MM.1S (cell line): ENCODE data around the gene UBE2L6.

ENCODE experiments used
- EZH2 ChIP-seq: fragments of 300-600 bp; sonication (generic); optimal IDR thresholded peaks from 2 replicates; pipeline ENCODE3; 2017; ENCODE audit warnings: low read depth, mild to moderate bottlenecking, antibody characterized with exemption, low read length, mixed read lengths
- EZH2phosphoT487 ChIP-seq: fragments of 300-600 bp; sonication (generic); IDR thresholded peaks from 2 replicates; pipeline ENCODE4 v1.6.1; 2018; ENCODE audit warnings: antibody characterized with exemption, low read length
- TF ChIP-seq, protein P1 (sequence below): fragments of 300-600 bp; sonication (generic); IDR thresholded peaks from 2 replicates; pipeline ENCODE4 v1.5.1; 2016; ENCODE audit warnings: antibody characterized with exemption, low read length, mixed read lengths

- TF ChIP-seq EZH2, result no peak
- TF ChIP-seq, protein P1, sequence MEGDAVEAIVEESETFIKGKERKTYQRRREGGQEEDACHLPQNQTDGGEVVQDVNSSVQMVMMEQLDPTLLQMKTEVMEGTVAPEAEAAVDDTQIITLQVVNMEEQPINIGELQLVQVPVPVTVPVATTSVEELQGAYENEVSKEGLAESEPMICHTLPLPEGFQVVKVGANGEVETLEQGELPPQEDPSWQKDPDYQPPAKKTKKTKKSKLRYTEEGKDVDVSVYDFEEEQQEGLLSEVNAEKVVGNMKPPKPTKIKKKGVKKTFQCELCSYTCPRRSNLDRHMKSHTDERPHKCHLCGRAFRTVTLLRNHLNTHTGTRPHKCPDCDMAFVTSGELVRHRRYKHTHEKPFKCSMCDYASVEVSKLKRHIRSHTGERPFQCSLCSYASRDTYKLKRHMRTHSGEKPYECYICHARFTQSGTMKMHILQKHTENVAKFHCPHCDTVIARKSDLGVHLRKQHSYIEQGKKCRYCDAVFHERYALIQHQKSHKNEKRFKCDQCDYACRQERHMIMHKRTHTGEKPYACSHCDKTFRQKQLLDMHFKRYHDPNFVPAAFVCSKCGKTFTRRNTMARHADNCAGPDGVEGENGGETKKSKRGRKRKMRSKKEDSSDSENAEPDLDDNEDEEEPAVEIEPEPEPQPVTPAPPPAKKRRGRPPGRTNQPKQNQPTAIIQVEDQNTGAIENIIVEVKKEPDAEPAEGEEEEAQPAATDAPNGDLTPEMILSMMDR, result no peak
- no peak for TF ChIP-seq EZH2phosphoT487
Observed at GRCh38 chr11:57562596-57562995, 4.9 kb downstream of the UBE2L6 start.
